ENCODE measurements around the gene SORL1.
"Not testable (repeated sequence)": the region's sequence is repeated elsewhere in the genome, so short reads cannot be mapped to it uniquely, and the experiment has no call there.

SORL1 gene

DNA sequence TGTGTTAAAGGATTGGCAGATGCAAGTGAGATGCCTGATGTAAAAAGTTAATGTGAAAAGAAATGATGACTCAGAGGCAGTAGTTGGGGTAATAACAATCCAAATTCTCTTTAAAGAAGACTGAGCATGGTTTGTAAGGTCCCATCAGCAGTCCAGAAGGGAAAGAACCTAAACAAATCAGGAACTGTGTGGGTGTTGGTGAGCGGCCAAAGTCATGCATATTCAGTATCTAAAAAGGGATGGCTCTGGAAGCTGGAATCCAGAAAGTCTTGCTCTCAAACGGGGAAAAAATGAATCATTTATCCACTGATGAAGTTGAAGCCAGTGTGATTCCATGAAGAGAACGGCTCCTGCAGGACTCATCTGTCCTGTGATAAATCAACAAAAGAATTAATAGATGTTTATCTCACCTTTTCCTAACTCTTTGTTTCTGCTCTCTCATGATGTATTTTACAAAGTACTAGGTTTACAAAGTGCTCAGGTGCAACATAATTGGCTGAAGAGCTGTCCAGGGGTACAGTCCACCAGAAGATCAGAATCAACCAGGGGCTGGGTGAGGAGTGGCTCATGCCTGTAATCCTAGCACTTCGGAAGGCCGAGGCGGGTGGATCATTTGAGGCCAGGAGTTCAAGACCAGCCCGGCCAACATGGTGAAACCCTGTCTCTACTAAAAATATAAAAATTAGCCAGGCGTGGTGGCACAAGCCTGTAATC, 21.1 kb downstream of the SORL1 start:
- DNase-seq (ENCODE audit: low read depth in 2 of 3, low spot score in 1 of 3): no peak

- DNase-seq (ENCODE audit: low read depth in 2 of 3, low spot score in 1 of 3): no peak
Measured at GRCh38 chr11:121474680-121475079, 22.6 kb downstream of the SORL1 start.

DNA sequence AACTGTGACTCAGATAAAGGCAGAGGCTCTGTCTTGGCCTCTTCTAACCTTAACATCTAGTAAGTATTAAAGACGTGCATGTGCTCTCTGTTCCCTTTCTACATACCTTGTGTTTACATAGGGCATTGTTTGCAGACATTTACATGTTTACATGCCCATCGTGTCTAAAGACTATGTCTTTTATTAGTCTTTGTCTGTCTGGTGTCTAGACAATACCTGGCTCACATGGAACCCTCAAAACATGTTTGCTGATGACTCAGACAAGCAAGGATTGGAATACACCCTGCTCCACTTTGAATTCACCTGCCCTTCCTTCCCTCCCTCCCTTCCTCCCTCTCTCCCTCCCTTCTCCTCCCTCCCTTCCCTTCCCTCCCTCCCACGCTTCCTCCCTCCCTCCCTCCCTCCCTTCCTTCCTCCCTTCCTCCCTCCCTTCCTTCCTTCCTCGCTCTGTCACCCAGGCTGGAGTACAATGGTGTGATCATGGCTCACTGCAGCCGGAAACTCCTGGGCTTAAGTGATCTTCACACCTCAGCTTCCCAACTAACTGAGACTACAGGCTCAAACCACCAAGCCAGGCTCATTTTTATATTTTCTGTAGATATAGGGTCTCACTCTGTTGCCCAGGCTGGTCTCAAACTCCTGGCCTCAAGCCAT, 24.4 kb downstream of the SORL1 start:
- no peak for DNase-seq (ENCODE audit: low read depth in 2 of 3, low spot score in 1 of 3)

DNA sequence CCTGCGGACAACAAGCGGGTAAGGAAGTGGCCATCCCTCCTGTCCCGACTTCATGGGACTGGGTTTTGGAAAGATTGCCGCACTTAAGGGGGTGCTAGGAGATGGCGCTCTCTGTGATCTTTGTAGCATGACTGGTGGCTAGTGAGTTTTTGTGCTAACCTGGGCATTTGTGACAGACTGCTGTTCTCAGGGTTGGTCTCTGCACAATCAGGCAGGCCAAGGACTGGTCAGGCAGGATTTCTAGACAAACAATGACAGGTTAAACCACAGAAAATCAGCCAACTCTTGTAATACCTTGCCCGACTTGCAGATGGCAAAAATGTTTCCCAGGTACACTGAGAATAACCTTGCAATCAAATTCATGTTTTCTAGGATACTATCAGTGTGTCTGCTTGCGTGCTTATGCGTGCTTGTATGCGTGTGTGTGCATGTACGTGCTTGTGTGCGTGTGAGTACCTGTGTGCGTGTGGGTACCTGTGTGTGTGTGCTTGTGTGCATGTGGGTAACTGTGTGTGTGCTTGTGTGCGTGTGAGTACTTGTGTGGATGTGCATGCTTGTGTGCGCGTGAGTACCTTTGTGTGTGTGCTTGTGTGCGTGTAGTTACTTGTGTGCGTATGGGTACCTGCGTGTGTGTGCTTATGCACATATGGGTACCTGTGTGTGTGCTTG, 26.2 kb downstream of the SORL1 start:
- DNase-seq (ENCODE audit: low read depth in 2 of 3, low spot score in 1 of 3): no peak

DNA sequence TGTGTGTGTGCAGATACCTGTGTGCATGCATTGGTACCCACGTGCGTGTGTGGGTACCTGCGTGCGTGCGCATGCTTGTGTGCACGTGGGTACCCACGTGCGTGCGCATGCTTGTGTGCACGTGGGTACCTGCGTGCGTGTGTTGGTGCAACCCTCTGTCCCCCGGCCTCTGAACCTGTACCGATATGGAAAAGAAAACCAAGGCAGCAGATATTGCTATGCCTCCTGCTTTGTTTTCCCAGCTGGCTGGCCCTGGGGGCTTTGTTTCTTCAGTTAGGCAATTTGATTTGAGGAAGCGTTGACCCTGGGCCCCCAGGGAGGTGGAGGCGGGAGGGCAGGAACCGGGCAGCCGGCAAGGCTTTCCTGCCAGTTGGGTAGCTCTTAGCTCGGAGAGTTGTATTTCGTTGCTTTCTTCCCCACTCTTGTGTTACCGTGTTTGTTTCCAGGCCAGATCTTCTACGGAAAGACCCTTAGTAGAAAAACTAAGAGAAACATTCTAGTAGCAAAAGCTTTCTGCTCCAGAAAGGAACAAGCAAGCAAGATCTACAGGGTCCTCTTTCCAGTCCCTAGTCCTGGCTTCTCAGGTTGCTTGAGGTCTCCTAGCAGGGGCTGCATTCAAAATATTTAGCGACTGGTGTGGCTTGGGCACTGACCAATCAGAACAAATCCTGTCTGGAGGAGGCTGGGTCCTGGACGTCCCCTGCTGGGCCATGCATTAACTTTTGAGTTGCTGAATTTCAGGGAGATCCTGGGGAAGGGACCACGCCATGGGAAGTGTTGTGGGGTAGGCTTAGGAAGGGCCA, 27.0 kb downstream of the SORL1 start:
- no peak for DNase-seq (ENCODE audit: low read depth in 2 of 3, low spot score in 1 of 3)

DNA sequence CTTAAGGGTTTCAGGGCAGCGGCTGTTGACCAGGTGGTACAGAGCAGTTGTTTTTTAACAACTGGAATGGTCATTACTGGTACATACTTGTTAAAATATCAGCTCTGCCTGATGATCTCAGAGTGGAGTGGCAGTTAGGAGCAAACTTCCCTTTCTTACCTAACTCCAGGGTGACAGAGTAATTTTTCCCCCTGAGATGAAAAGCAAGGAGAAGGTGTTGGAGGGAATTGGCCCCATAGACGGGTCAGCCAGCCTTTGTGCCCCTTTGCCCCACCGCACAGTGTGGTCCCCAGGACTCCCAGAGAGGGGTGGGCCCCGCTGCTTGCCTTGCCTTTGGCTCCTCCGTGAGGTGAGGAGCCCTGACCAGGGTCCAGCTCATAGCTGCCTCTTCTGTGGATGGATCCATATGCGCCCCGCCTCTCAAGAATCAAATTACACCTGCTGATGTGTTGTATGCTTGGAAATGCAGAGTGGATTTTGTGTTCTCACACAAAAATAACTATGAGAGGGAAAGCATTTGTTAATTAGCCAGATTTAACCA, 27.7 kb downstream of the SORL1 start:
- DNase-seq (ENCODE audit: low read depth in 2 of 3, low spot score in 1 of 3): no peak

GRCh38 chr11:121481484-121482230, 29.5 kb downstream of the SORL1 start:
- DNase-seq (ENCODE audit: low read depth in 2 of 3, low spot score in 1 of 3): not testable (repeated sequence)

DNA sequence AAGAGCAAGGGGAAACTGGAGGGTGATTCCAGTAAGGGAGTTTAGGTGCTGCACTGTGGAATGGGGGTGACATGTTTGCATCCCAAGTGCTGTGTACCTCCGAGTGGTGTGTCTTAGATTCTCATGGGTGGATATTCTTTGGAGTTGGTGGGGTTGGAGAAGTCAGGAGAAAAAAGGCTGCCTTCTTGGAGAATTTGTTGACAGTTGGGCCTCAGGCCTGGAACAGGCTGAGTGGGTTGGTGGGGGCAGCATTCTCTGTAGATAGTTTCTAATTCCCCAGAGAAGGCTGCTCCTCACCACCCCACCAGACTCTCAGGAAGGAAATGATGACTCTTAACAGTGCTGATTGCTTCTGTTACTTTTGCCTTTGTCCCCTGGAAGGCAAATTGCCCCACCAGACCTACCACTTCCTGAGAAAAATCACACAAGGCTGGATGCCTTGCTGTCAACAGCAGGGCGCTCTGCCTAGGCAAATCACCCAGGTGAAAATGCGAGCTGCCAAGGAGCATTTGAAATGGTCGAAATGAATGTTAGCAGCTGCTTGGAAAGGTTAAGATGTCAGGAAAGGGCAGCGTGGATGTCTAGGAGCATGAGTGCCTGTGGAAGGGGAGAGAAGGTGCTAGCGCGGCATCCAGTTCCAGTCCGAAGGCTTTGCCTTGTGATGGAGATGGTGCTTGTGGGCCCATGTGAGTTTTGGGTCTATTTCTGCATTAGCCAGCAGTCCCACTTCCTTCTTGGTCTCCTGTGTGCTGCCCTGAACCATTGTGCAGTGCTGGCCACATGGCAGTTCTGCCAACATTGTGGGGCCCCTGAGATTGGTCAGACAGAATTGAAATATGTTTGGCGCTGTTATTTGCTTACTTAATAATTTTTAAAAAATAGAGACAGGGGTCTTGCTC, 30.4 kb downstream of the SORL1 start:
- DNase-seq (ENCODE audit: low read depth in 2 of 3, low spot score in 1 of 3): no peak

GRCh38 chr11:121483805-121484480, 31.8 kb downstream of the SORL1 start:
- DNase-seq (ENCODE audit: low read depth in 2 of 3, low spot score in 1 of 3): no peak

DNA sequence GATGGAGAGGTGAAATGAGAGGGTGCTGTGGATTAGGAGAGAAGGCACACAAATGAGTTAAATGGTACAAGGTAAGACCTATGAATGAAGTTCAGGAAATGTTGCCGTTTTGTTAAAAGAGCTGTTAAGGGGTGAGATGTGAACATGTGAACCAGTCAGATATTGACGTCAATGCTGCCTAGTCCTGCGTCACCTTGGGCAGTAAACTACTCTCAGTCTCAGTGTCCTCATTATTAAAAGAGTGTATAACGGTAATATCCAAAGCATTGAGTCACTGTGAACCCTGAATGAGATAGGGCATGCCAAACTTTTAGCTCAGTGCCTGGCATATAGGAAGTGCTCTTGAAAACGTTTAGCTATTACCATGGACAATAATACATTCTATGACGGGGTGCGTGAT, 33.1 kb downstream of the SORL1 start:
- DNase-seq (ENCODE audit: low read depth in 2 of 3, low spot score in 1 of 3): no peak

DNA sequence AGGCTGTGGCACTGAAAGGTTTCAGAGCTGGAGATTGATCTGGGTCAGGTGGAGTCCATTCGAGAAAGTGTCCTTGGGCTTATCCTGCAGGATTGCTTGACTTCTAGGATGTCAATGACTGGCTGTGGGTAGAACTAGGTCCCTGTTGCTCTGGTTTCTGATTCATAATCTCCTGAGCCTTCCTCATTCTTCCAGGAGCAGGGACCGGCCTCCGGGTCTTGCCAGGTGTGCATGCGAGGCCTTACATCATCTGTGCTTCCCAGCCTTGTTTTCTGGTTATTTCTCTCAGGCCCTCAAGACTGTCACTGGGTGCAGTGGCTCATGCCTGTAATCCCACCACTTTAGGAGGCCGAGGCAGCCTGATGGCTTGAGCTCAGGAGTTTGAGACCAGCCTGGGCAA, 33.9 kb downstream of the SORL1 start:
- no peak for DNase-seq (ENCODE audit: low read depth in 2 of 3, low spot score in 1 of 3)

DNA sequence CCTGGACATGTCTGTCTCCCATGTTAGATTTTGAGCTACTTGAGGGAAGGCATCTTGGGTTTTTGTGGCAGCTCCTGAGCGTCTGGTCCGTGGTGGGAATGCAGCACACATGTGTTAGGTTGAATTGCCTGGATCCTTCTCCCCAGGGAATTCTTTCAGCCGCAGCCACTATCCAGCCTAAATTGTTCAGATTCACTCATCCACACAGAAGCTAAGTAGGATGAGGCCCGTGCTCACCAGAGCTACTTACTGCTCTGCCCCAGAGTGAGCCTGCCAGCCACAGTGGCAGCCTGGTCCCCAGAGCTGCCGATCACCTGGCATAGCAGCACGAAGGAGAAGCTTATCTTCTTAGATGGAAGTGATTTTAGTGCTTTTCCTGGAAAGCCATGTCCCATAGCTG, 35.1 kb downstream of the SORL1 start:
- DNase-seq (ENCODE audit: low read depth in 2 of 3, low spot score in 1 of 3): no peak

- DNase-seq (ENCODE audit: low read depth in 2 of 3, low spot score in 1 of 3): no peak
Measured at GRCh38 chr11:121488170-121488569, 36.1 kb downstream of the SORL1 start.

DNA sequence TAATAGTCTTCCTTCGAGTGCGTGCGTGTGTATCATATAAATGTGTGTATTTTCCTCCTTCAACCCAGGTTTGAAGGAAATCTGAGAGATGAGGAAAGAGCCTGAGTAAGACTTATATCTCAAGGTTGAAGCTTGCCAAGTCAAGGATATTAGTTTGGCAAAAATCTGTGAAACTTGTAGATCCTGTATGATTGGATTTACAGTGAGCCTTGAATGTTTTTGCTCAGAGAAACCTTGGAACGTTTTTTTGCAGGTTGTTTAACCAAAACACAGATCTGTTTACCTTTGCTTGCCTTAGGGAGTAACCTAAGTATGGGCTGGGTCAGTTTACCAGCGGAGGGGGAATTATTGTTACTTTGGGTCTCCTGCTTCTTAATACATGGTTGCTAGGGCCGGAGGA, 36.5 kb downstream of the SORL1 start:
- DNase-seq (ENCODE audit: low read depth in 2 of 3, low spot score in 1 of 3): no peak

GRCh38 chr11:121489823-121490222, 37.7 kb downstream of the SORL1 start:
- DNase-seq (ENCODE audit: low read depth in 2 of 3, low spot score in 1 of 3): no peak

DNA sequence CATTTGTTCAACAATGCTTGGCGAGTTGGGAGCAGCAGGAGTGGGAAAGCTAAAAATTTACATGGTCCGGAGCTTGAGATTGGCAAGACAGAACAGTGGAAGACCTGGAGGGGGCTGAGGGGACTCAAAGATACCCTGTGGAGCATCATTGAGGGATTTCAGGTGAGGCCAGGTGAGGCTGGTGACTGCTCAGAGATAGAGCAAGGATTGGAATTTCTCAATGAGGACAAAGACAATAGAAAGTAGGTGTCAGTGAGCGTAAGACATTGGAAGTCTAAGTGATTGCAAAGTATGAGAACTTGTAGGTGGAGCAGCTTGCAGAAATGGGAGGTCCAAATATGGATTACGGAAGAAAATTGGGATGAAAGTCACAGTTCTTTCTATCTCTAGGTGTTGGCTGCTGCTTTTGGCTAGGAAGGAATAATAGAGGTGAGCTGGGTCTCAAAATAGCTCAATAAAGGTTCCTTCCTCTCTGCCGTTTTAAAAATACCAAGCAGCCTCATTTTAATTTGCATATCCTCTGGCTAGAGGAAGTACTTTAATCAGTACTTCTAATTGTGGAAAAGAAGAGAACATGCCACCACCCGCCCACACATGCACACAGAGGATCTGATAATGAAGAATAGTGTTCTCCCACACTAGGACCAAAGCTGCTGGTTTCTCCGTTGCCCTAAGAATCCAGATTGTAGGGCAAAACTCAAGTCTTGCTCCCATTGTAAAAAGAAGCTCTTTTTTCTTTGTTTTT, 42.4 kb downstream of the SORL1 start:
- peak in 2 of 3 donors; percentile 38 to 48 for DNase-seq (ENCODE audit: low read depth in 2 of 3, low spot score in 1 of 3)

DNA sequence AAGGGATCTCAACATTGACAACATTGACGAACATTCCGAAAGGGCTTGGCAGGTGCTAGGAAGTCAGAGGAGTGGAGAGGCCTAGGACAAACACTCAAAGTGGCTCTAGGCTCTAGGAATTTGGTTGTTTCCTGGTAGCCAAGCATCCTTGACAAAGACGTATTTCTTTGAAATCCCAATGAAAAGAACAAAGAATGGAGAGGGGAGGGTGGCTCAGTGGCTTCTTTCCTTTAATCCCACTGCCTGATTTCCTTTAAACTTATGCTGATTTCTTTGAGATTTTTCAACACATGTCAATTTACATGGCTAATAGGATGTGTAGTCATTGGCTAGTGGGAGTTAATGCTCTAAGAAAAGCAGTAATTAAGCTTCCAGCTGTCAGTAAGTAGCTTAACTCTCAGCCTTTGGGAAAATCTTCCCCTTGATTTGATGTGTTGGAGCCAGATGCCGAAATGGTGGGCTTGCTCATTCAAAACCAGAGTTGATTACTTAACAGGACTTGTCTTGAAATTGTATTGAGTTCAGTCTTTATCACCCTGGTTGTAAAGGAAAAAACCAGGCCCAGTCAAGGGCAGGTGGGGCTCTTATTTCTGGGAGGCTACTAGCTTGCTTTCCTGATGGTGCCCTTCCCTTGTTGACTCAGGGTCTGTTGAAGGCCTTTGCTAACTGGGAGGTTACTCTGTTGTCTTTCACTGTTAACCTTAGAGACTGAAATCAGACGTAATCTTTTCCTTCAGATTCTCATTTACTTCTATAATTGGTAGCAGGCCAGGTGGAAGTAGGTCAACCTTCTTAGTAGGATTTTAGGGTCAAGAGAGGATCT, 45.3 kb downstream of the SORL1 start:
- DNase-seq (ENCODE audit: low read depth in 2 of 3, low spot score in 1 of 3): no peak

Measured in stimulated activated CD4-positive, alpha-beta T cell treated with anti-CD3 and anti-CD28 coated beads, Interleukin-12 subunit alpha, Interleukin-12 subunit beta, amount 100 ng/mL, for 48 hours (primary cell).